CD4-positive, alpha-beta T cell (primary cell): Measurements from ENCODE around the gene NPRL2. TPM values are rescaled to one million over a fixed set of nuclear protein-coding genes. Genes with fewer than 3 reads are reported as not detected.

Source experiments
- ATAC-seq: fragments of 200-7000 bp; cut with Tn5 transposase; one replicate; pipeline ENCODE4 v1.10.0; 2022; ENCODE audit warnings: mild to moderate bottlenecking; ENCODE audit not compliant: poor library complexity
- CTCF ChIA-PET: fragments of 350-600 bp; sonication (Branson Sonifier 250); formaldehyde crosslinking; loops from one replicate; lab custom pipeline; 2021; ENCODE audit warnings: antibody characterized with exemption, inconsistent platforms; lab: Charles Lee
- POLR2A ChIA-PET: fragments of 350-600 bp; sonication (Branson Sonifier 250); formaldehyde crosslinking; loops from one replicate; lab custom pipeline; 2021; ENCODE audit warnings: antibody characterized with exemption, inconsistent platforms; lab: Charles Lee
- DNase-seq, 14 experiments: peaks; one replicate each; pipeline ENCODE4 v3.0.0-alpha.2; 2013 to 2020; ENCODE audit warnings: mixed read lengths in 2 of 14
- H3K27ac ChIP-seq, 2 donors: one replicate each; pipeline versions ENCODE4 v1.5.1 to v1.7.0; 2013; ENCODE audit warnings: low read length in 2 of 2, low read depth in 1 of 2, mild to moderate bottlenecking in 1 of 2
- H3K27me3 ChIP-seq, 2 experiments: 1 replicate in 1 of 2; 2 replicates in 1 of 2; pipeline versions ENCODE4 v1.6.1 to v1.7.0; 2013; ENCODE audit warnings: low read length in 2 of 2, control low read depth in 1 of 2, mild to moderate bottlenecking in 1 of 2, moderate library complexity in 1 of 2; ENCODE audit not compliant: insufficient read depth in 2 of 2, control insufficient read depth in 1 of 2
- H3K36me3 ChIP-seq: one replicate; pipeline ENCODE4 v1.6.1; 2013; ENCODE audit warnings: low read length, control low read depth; ENCODE audit not compliant: insufficient read depth
- H3K4me1 ChIP-seq: one replicate; pipeline ENCODE4 v1.6.1; 2013; ENCODE audit warnings: low read length, control low read depth; ENCODE audit not compliant: insufficient read depth
- H3K4me3 ChIP-seq: one replicate; pipeline ENCODE4 v1.5.1; 2013; ENCODE audit warnings: mild to moderate bottlenecking, low read length, moderate library complexity
- H3K9me3 ChIP-seq, 2 experiments: 1 replicate in 1 of 2; 2 replicates in 1 of 2; pipeline versions ENCODE4 v1.6.1 to v1.7.0; 2013; ENCODE audit warnings: low read length in 2 of 2, mild to moderate bottlenecking in 2 of 2, control low read depth in 1 of 2, moderate library complexity in 1 of 2; ENCODE audit not compliant: control insufficient read depth in 1 of 2, insufficient read depth in 1 of 2
- H3K27ac Mint-ChIP-seq: one replicate; pipeline ENCODE4 v1.8.0; 2020; ENCODE audit warnings: mixed read lengths
- H3K27me3 Mint-ChIP-seq: one replicate; pipeline ENCODE4 v1.8.0; 2021; ENCODE audit warnings: mixed read lengths
- H3K36me3 Mint-ChIP-seq: one replicate; pipeline ENCODE4 v1.8.0; 2021; ENCODE audit warnings: low read depth, mixed read lengths
- H3K4me1 Mint-ChIP-seq: one replicate; pipeline ENCODE4 v1.8.0; 2021; ENCODE audit warnings: low read depth, mixed read lengths
- H3K4me3 Mint-ChIP-seq: one replicate; pipeline ENCODE4 v1.8.0; 2020; ENCODE audit warnings: mild to moderate bottlenecking, mixed read lengths
- H3K9me3 Mint-ChIP-seq: one replicate; pipeline ENCODE4 v1.8.0; 2020; ENCODE audit warnings: mixed read lengths
- intact Hi-C, 2 experiments: fragments of 100-400 bp; cut with DNase I in 1 of 2; cut with micrococcal nuclease in 1 of 2; formaldehyde crosslinking; loops; one replicate each; pipeline versions ENCODE4 v1.15.1 to v1.9.0; 2023 to 2025; cut with DNase I, micrococcal nuclease
- total RNA-seq, 174 experiments: library from RNA in 2 of 174; stranded (reverse) in 2 of 174; gene quantifications; one replicate each; pipeline ENCODE4 v1.2.3 and lab custom pipeline; 2021 to 2026
- TF ChIP-seq, protein P1 (sequence below): fragments of 200-600 bp; IDR thresholded peaks from one replicate; pipeline ENCODE4 v1.8.0; 2022; ENCODE audit warnings: antibody characterized with exemption, mild to moderate bottlenecking

NPRL2 gene
- total RNA-seq, 2 experiments from 2014 or later: 29.4 to 33.2 TPM

GRCh38 chr3:50356553-50356952 is 6.0 kb upstream of the NPRL2 start:
- Mint-ChIP-seq H3K27me3 (no peaks in the 10 kb centered on the region), H3K4me3 (peak overlapping the region; percentile 89), H3K27ac (peak overlapping the region; percentile 76), H3K36me3 (peaks cover 52% of the 10 kb centered on the region), H3K4me1 (peaks cover 51% of the 10 kb centered on the region), H3K9me3 (no peaks in the 10 kb centered on the region)
- ChIA-PET POLR2A (interaction anchor here (0.7 to 6.4 kb wide), 2 partner anchors 18 to 253 kb away, joined by 4 to 57 read pairs; partner anchors contain the start of gene RASSF1), CTCF (interaction anchor here (1.2 kb wide), 1 partner anchor 32 kb away, joined by 3 read pairs; no protein-coding TSS in a partner anchor)
- Histone ChIP-seq H3K9me3 (no peaks in the 10 kb centered on the region), H3K27ac (no peak overlapping the region), H3K36me3 (peaks cover 60% of the 10 kb centered on the region), H3K27me3 (no peaks in the 10 kb centered on the region), H3K4me1 (peaks cover 60% of the 10 kb centered on the region), H3K4me3 (no peak overlapping the region)
- TF ChIP-seq, protein P1, sequence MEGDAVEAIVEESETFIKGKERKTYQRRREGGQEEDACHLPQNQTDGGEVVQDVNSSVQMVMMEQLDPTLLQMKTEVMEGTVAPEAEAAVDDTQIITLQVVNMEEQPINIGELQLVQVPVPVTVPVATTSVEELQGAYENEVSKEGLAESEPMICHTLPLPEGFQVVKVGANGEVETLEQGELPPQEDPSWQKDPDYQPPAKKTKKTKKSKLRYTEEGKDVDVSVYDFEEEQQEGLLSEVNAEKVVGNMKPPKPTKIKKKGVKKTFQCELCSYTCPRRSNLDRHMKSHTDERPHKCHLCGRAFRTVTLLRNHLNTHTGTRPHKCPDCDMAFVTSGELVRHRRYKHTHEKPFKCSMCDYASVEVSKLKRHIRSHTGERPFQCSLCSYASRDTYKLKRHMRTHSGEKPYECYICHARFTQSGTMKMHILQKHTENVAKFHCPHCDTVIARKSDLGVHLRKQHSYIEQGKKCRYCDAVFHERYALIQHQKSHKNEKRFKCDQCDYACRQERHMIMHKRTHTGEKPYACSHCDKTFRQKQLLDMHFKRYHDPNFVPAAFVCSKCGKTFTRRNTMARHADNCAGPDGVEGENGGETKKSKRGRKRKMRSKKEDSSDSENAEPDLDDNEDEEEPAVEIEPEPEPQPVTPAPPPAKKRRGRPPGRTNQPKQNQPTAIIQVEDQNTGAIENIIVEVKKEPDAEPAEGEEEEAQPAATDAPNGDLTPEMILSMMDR: no peak
- ATAC-seq: no peak
- intact Hi-C loops: no loop called here
- DNase-seq: no peak

- intact Hi-C loops: no loop called here
- Histone ChIP-seq H3K4me1 (peaks cover 66% of the 10 kb centered on the region), H3K27ac (no peak overlapping the region), H3K4me3 (no peak overlapping the region), H3K9me3 (no peaks in the 10 kb centered on the region), H3K36me3 (peaks cover 63% of the 10 kb centered on the region), H3K27me3 (no peaks in the 10 kb centered on the region)
- no peaks in the 10 kb centered on the region for H3K27me3 Mint-ChIP-seq
- H3K4me1 Mint-ChIP-seq: peaks cover 56% of the 10 kb centered on the region
- CTCF ChIA-PET: no interaction called here
- POLR2A ChIA-PET: interaction anchor here (6.4 kb wide), 1 partner anchor 17 kb away, joined by 57 read pairs; the partner anchor contains the start of gene RASSF1
- ATAC-seq: no peak
- no peaks in the 10 kb centered on the region for H3K9me3 Mint-ChIP-seq
- peaks cover 58% of the 10 kb centered on the region for H3K36me3 Mint-ChIP-seq
- TF ChIP-seq, protein P1: no peak
- no peak overlapping the region for H3K27ac Mint-ChIP-seq
- H3K4me3 Mint-ChIP-seq: peak overlapping the region; percentile 7
- no peak for DNase-seq
These were observed 5.4 kb upstream of the NPRL2 start for GRCh38 chr3:50355829-50356552.

DNA sequence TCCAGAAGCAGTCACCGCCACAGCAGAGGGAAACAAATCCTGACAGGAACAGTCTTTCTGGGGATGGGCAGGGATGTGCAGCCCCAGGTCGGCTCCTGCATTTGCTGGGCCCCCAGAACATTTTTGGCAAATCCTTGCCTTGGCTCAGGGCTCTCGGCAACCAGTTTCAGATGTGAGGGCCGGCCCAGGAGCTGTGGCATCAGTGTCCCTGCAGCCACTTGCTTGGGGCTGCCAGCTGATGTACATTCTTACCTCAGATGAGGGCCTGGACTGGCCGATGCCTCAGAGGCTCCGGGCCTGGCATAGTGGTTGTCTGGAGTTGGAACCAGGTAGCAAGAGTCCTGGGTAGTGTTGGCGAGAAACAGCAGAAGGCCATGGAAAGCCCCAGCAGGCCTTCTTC is 4.3 kb upstream of the NPRL2 start:
- TF ChIP-seq, protein P1: no peak
- Histone ChIP-seq H3K4me1 (peaks cover 72% of the 10 kb centered on the region), H3K9me3 (no peaks in the 10 kb centered on the region), H3K4me3 (no peak overlapping the region), H3K36me3 (peaks cover 63% of the 10 kb centered on the region), H3K27me3 (no peaks in the 10 kb centered on the region), H3K27ac (no peak overlapping the region)
- no peak overlapping the region for H3K27ac Mint-ChIP-seq
- intact Hi-C loops: loop anchor here in 1 of 2 experiments (5.0 kb wide), 2 partner anchors 1037 to 1147 kb away; partner anchors contain the start of genes DCAF1 and RBM15B
- no peaks in the 10 kb centered on the region for H3K9me3 Mint-ChIP-seq
- peaks cover 65% of the 10 kb centered on the region for H3K4me1 Mint-ChIP-seq
- H3K36me3 Mint-ChIP-seq: peaks cover 69% of the 10 kb centered on the region
- POLR2A ChIA-PET: interaction anchor here (1.2 to 6.4 kb wide), 3 partner anchors 11 to 62 kb away, joined by 3 to 57 read pairs (median 9); partner anchors contain the start of gene RASSF1
- H3K27me3 Mint-ChIP-seq: no peaks in the 10 kb centered on the region
- CTCF ChIA-PET: no interaction called here
- ATAC-seq (no peak), DNase-seq (no peak)
- peak overlapping the region; percentile 30 for H3K4me3 Mint-ChIP-seq
